Caco-2 (cell line): Measurements from ENCODE around the gene DGCR6. TPM values are rescaled to one million over a fixed set of nuclear protein-coding genes. Genes with fewer than 3 reads are reported as not detected.
"Not testable (repeated sequence)": the region's sequence is repeated elsewhere in the genome, so short reads cannot be mapped to it uniquely, and the experiment has no call there.

ENCODE experiments used
- BruUV-seq: library from RNA; stranded (reverse); fragments of 400-500 nt; replicated peaks from 2 replicates; lab custom pipeline; 2021; lab: Mats Ljungman, UMichigan
- CTCF ChIA-PET: fragments of 300-600 bp; sonication (Branson Sonifier 250); formaldehyde crosslinking; loops from one replicate; lab custom pipeline; 2022; ENCODE audit warnings: antibody characterized with exemption; lab: Charles Lee
- POLR2A ChIA-PET: fragments of 300-600 bp; sonication (Branson Sonifier 250); formaldehyde crosslinking; loops from one replicate; lab custom pipeline; 2022; ENCODE audit warnings: antibody characterized with exemption; lab: Charles Lee
- DNase-seq, 2 experiments: peaks; one replicate each; pipeline versions ENCODE4 v3.0.0 to v3.0.0-alpha.2; 2020 to 2022
- H3K27me3 ChIP-seq: replicated peaks from 2 replicates; pipeline ENCODE4 v1.6.0; 2011; ENCODE audit warnings: low read length; ENCODE audit not compliant: control insufficient read depth, insufficient read depth
- H3K36me3 ChIP-seq: 2 replicates; pipeline ENCODE4 v1.5.1; 2011; ENCODE audit warnings: low read length; ENCODE audit not compliant: control insufficient read depth, insufficient read depth
- H3K4me1 ChIP-seq: fragments of 250-450 bp; sonication (Bioruptor Pico); 2 replicates; pipeline ENCODE4 v1.5.1; 2020; ENCODE audit warnings: mild to moderate bottlenecking
- H3K4me3 ChIP-seq: 2 replicates; pipeline ENCODE4 v1.5.1; 2011; ENCODE audit warnings: low read depth, mild to moderate bottlenecking, control low read depth, low read length
- H3K9me3 ChIP-seq: fragments of 250-450 bp; sonication (Bioruptor Pico); 2 replicates; pipeline ENCODE4 v1.5.1; 2020; ENCODE audit warnings: mild to moderate bottlenecking, moderate library complexity
- H3K27ac Mint-ChIP-seq: one replicate; pipeline ENCODE4 v1.8.0; 2022; ENCODE audit warnings: mixed read lengths; ENCODE audit not compliant: unreplicated experiment
- H3K27me3 Mint-ChIP-seq: one replicate; pipeline ENCODE4 v1.8.0; 2022; ENCODE audit warnings: mixed read lengths; ENCODE audit not compliant: insufficient read depth, unreplicated experiment
- H3K36me3 Mint-ChIP-seq: one replicate; pipeline ENCODE4 v1.8.0; 2022; ENCODE audit warnings: mild to moderate bottlenecking, mixed read lengths; ENCODE audit not compliant: insufficient read depth, unreplicated experiment
- H3K4me1 Mint-ChIP-seq: one replicate; pipeline ENCODE4 v1.8.0; 2022; ENCODE audit warnings: low read depth, mixed read lengths; ENCODE audit not compliant: unreplicated experiment
- H3K4me3 Mint-ChIP-seq: one replicate; pipeline ENCODE4 v1.8.0; 2022; ENCODE audit warnings: mild to moderate bottlenecking, moderate library complexity, mixed read lengths; ENCODE audit not compliant: unreplicated experiment
- H3K9me3 Mint-ChIP-seq: one replicate; pipeline ENCODE4 v1.8.0; 2022; ENCODE audit warnings: mixed read lengths; ENCODE audit not compliant: unreplicated experiment
- CTCF ChIP-seq, 2 experiments: fragments of 200-600 bp in 1 of 2; IDR thresholded peaks; 1 replicate in 1 of 2; 2 replicates in 1 of 2; pipeline versions ENCODE4 v1.5.1 to v1.8.0; 2011 to 2022; ENCODE audit warnings: antibody characterized with exemption in 1 of 2, control low read depth in 1 of 2, inconsistent platforms in 1 of 2, low read depth in 1 of 2, low read length in 1 of 2, mild to moderate bottlenecking in 1 of 2, moderate library complexity in 1 of 2; ENCODE audit not compliant: insufficient read depth in 1 of 2, severe bottlenecking in 1 of 2, unreplicated experiment in 1 of 2
- intact Hi-C: fragments of 100-400 bp; cut with micrococcal nuclease; formaldehyde crosslinking; loops from one replicate; pipeline ENCODE4 v1.10.0; 2022; ENCODE audit not compliant: unreplicated experiment
- total RNA-seq: library from RNA; stranded (reverse); gene quantifications from 2 replicates; pipeline ENCODE4 v1.2.3, GENCODE V29; 2022

The DGCR6 gene
- total RNA-seq, 1 experiment from 2014 or later = 5.9 TPM

DNA sequence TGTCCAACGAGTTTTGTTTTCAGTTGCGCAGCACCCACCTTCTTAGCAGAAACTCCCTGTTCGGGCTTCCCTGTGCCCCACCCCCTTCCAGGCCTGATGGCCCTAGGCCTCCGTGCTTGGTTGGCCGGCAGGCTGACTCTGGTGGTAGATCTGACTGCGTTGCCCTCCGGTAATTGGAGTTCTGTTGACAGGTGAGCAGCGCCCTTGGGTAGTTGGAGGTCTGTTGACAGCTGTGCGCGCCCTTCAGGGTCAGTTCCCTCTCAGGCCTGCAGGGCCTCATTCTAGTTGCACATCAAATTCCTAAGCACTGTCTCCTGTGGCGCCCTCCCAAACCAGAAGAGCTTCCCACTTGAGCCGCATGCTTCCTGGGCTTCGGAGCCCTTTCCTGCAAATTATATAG lies 776 bp downstream of the DGCR6 start:
- Mint-ChIP-seq H3K27me3 (no peaks in the 10 kb centered on the region), H3K27ac (no peak overlapping the region), H3K4me3 (no peak overlapping the region), H3K9me3 (no peaks in the 10 kb centered on the region), H3K4me1 (no peaks in the 10 kb centered on the region), H3K36me3 (no peaks in the 10 kb centered on the region)
- H3K9me3 ChIP-seq = no peaks in the 10 kb centered on the region
- intact Hi-C loops = no loop called here
- CTCF ChIA-PET = interaction anchor here (0.5 to 1.5 kb wide), 2 partner anchors 29 to 77 kb away, joined by 3 to 4 read pairs; partner anchors contain the start of gene PRODH
- TSS peak; percentile 80 for BruUV-seq
- POLR2A ChIA-PET = interaction anchor here (1.7 kb wide), 1 partner anchor 31 kb away, joined by 5 read pairs; no protein-coding TSS in a partner anchor
- H3K4me3 ChIP-seq = no peak overlapping the region
- H3K36me3 ChIP-seq = no peaks in the 10 kb centered on the region
- no peak for DNase-seq
- H3K4me1 ChIP-seq = no peaks in the 10 kb centered on the region
- no peaks in the 10 kb centered on the region for H3K27me3 ChIP-seq
- TF ChIP-seq CTCF (IDR thresholded peaks at IDR 0.05; ENCODE audit: insufficient read depth in 1 of 2, low read depth in 1 of 2, low read length in 1 of 2, severe bottlenecking in 1 of 2, unreplicated experiment in 1 of 2) = no peak

DNA sequence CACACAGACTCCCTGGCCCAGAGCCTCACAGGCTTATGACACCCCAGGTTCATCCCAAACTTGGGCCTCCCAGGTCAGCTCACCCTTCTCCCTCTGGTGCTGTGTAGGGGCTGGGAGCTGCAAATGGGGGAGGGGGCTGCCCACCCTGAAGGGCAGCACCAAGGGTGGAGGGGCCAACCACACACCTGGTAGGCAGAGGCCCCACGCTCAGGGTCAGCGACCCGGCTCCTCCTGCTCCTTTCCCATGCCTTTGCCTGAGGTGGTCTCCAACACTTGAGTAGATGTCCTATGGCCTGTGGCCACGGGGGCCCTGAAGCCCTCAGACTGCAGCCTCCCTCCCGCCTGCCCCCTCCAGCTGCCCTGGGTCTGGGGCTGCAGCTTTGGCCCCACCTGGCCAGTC lies 3.4 kb downstream of the DGCR6 start:
- no peaks in the 10 kb centered on the region for H3K36me3 ChIP-seq
- H3K4me1 Mint-ChIP-seq = no peaks in the 10 kb centered on the region
- DNase-seq = no peak
- no peak overlapping the region for H3K4me3 Mint-ChIP-seq
- H3K27ac Mint-ChIP-seq = no peak overlapping the region
- ChIA-PET CTCF (no interaction called here), POLR2A (no interaction called here)
- no peaks in the 10 kb centered on the region for H3K36me3 Mint-ChIP-seq
- no peaks in the 10 kb centered on the region for H3K4me1 ChIP-seq
- no TSS peak for BruUV-seq
- no peaks in the 10 kb centered on the region for H3K9me3 Mint-ChIP-seq
- no peaks in the 10 kb centered on the region for H3K9me3 ChIP-seq
- intact Hi-C loops = no loop called here
- no peak overlapping the region for H3K4me3 ChIP-seq
- H3K27me3 Mint-ChIP-seq = no peaks in the 10 kb centered on the region
- H3K27me3 ChIP-seq = no peaks in the 10 kb centered on the region
- TF ChIP-seq CTCF (IDR thresholded peaks at IDR 0.05; ENCODE audit: insufficient read depth in 1 of 2, low read depth in 1 of 2, low read length in 1 of 2, severe bottlenecking in 1 of 2, unreplicated experiment in 1 of 2) = no peak

DNA sequence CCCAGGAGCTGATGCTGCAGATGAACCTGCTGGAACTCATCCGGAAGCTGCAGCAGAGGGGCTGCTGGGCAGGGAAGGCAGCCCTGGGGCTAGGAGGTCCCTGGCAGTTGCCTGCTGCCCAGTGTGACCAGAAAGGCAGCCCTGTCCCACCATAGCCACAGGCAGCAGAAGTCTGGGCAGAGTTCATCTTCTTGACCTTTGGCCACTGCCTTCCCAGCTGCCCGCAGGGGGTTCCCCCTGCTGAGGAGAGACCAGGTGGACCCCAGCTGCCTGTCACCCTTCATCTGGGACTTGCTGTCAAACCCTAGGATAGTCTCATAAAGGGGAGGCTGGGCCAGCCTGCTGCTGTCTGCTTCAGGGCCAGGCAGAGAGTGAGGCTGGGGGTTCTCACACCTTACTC lies 5.4 kb downstream of the DGCR6 start:
- CTCF ChIA-PET, H3K36me3 ChIP-seq, H3K4me3 Mint-ChIP-seq, H3K27me3 Mint-ChIP-seq, H3K36me3 Mint-ChIP-seq, H3K27ac Mint-ChIP-seq, H3K9me3 Mint-ChIP-seq, H3K4me1 Mint-ChIP-seq, H3K27me3 ChIP-seq, DNase-seq, POLR2A ChIA-PET, BruUV-seq, intact Hi-C loops, H3K4me3 ChIP-seq, H3K4me1 ChIP-seq, H3K9me3 ChIP-seq: not testable (repeated sequence)

- H3K27me3 ChIP-seq, intact Hi-C loops, H3K27me3 Mint-ChIP-seq, BruUV-seq, H3K4me1 ChIP-seq, H3K4me3 Mint-ChIP-seq, H3K9me3 ChIP-seq, DNase-seq, H3K36me3 ChIP-seq, H3K36me3 Mint-ChIP-seq, POLR2A ChIA-PET, H3K27ac Mint-ChIP-seq, H3K4me3 ChIP-seq, H3K9me3 Mint-ChIP-seq, H3K4me1 Mint-ChIP-seq: not testable (repeated sequence)
- CTCF ChIA-PET = interaction anchor here (0.6 kb wide), 1 partner anchor 17 kb away, joined by 3 read pairs; no protein-coding TSS in a partner anchor
Observed at GRCh38 chr22:18912264-18912946, 6.3 kb downstream of the DGCR6 start.

- H3K4me3 ChIP-seq, H3K9me3 ChIP-seq, CTCF ChIA-PET, H3K27me3 Mint-ChIP-seq, H3K36me3 ChIP-seq, H3K9me3 Mint-ChIP-seq, H3K4me1 ChIP-seq, H3K4me3 Mint-ChIP-seq, DNase-seq, H3K27ac Mint-ChIP-seq, POLR2A ChIA-PET, intact Hi-C loops, H3K27me3 ChIP-seq, BruUV-seq, H3K4me1 Mint-ChIP-seq, H3K36me3 Mint-ChIP-seq: not testable (repeated sequence)
Observed at GRCh38 chr22:18914558-18914957, 8.4 kb downstream of the DGCR6 start.
